ENCODE data around the gene ABCC11.

The ABCC11 gene

GRCh38 chr16:48118841-48119240 lies 128.5 kb downstream of the ABCC11 start:
- DNase-seq (ENCODE audit: low read depth, low spot score) = no peak
- no peak overlapping the region for H3K4me3 ChIP-seq (ENCODE audit: insufficient read length, low read depth)
- H3K27me3 ChIP-seq (ENCODE audit: insufficient read depth, insufficient read length) = no peaks in the 10 kb centered on the region
- no peaks in the 10 kb centered on the region for H3K9me3 ChIP-seq (ENCODE audit: insufficient read depth, low read length)
- no peak for TF ChIP-seq SUZ12 (IDR thresholded peaks at IDR 0.05; ENCODE audit: extremely low read depth, insufficient read depth, insufficient read length)
- TF ChIP-seq YY1 (IDR thresholded peaks at IDR 0.05; ENCODE audit: insufficient read depth, insufficient read length) = no peak
- TF ChIP-seq ZNF274 (IDR thresholded peaks at IDR 0.05; ENCODE audit: low read depth, low read length) = no peak
- H3K36me3 ChIP-seq (ENCODE audit: insufficient read depth, insufficient read length, low read length) = no peaks in the 10 kb centered on the region
- H3K4me1 ChIP-seq (ENCODE audit: insufficient read depth, insufficient read length) = peaks cover 9% of the 10 kb centered on the region
- no peak overlapping the region for H3K9ac ChIP-seq (ENCODE audit: insufficient read length, low read depth)

- no peak overlapping the region for H3K9ac ChIP-seq (ENCODE audit: insufficient read length, low read depth)
- peak; percentile 68 for DNase-seq (ENCODE audit: low read depth, low spot score)
- no peak overlapping the region for H3K4me3 ChIP-seq (ENCODE audit: insufficient read length, low read depth)
- TF ChIP-seq YY1 (IDR thresholded peaks at IDR 0.05; ENCODE audit: insufficient read depth, insufficient read length) = no peak
- TF ChIP-seq SUZ12 (IDR thresholded peaks at IDR 0.05; ENCODE audit: extremely low read depth, insufficient read depth, insufficient read length) = no peak
- TF ChIP-seq ZNF274 (IDR thresholded peaks at IDR 0.05; ENCODE audit: low read depth, low read length) = no peak
- H3K9me3 ChIP-seq (ENCODE audit: insufficient read depth, low read length) = no peaks in the 10 kb centered on the region
- H3K27me3 ChIP-seq (ENCODE audit: insufficient read depth, insufficient read length) = no peaks in the 10 kb centered on the region
- no peaks in the 10 kb centered on the region for H3K36me3 ChIP-seq (ENCODE audit: insufficient read depth, insufficient read length, low read length)
- peaks cover 9% of the 10 kb centered on the region for H3K4me1 ChIP-seq (ENCODE audit: insufficient read depth, insufficient read length)
These were observed 129.9 kb downstream of the ABCC11 start for GRCh38 chr16:48117217-48118105.

All from NT2/D1 (cell line).